GM12872 (cell line): ENCODE data around the gene DAZAP1.
A peak's percentile ranks its signal among the peaks of the same experiment; 100 is the strongest.

Experiments
- CTCF ChIP-seq: IDR thresholded peaks from 3 replicates; pipeline ENCODE4 v1.5.1; 2011; ENCODE audit warnings: low read depth, mild to moderate bottlenecking, low read length, moderate library complexity; ENCODE audit not compliant: insufficient read depth

Gene DAZAP1

GRCh38 chr19:1469255-1470054 lies 62.1 kb downstream of the DAZAP1 start:
- no peak for TF ChIP-seq CTCF

- TF ChIP-seq CTCF: no peak
Observed at GRCh38 chr19:1470055-1470304, 62.6 kb downstream of the DAZAP1 start.

GRCh38 chr19:1470305-1471009 lies 63.1 kb downstream of the DAZAP1 start:
- no peak for TF ChIP-seq CTCF

- TF ChIP-seq CTCF: no peak
Observed at GRCh38 chr19:1471010-1471514, 63.7 kb downstream of the DAZAP1 start.

- TF ChIP-seq CTCF: peak; percentile 23; the same call in 1 of the 3 replicates
Observed at GRCh38 chr19:1471515-1472160, 64.3 kb downstream of the DAZAP1 start.

- no peak for TF ChIP-seq CTCF
Observed at GRCh38 chr19:1472231-1473084, 65.1 kb downstream of the DAZAP1 start.
